ENCODE measurements around the gene ZCCHC24. TPM values are rescaled to one million over a fixed set of nuclear protein-coding genes. Genes with fewer than 3 reads are reported as not detected.

The ZCCHC24 gene
- polyA plus RNA-seq, 1 of the 3 experiments (the other 2 are of a cell fraction) = 15.8 TPM

- H3K9ac ChIP-seq = peak overlapping the region; percentile 73; the same call in 1 of the 2 replicates
- H3K79me2 ChIP-seq (ENCODE audit: insufficient read depth) = 0 out of 2 replicates have a peak, but pooled peaks cover 3% of the 10 kb centered on the region
- POLR2A ChIA-PET = interaction anchor here (1.4 kb wide), 1 partner anchor 46 kb away, joined by 5 read pairs; the partner anchor contains the start of gene ZCCHC24
Measured at GRCh38 chr10:79398642-79399041, 46.8 kb downstream of the ZCCHC24 start.

GRCh38 chr10:79397575-79398303 is 47.7 kb downstream of the ZCCHC24 start:
- Histone ChIP-seq H2AFZ (ENCODE audit: low read depth) (no peak overlapping the region), H3K4me2 (no peak overlapping the region), H3K27ac (ENCODE audit: low read depth in 2 of 2, low read length in 1 of 2) (peak overlapping the region in 1 of 2 experiments; percentile 96; a peak in 2 of 4 replicates), H3K4me3 (ENCODE audit: low read depth in 2 of 2, low read length in 1 of 2) (no peak overlapping the region), H4K20me1 (ENCODE audit: insufficient read depth) (no peaks in the 10 kb centered on the region), H3K9me2 (no peaks in the 10 kb centered on the region), H3K27me3 (ENCODE audit: insufficient read depth) (no peaks in the 10 kb centered on the region), H3K9me3 (no peaks in the 10 kb centered on the region), H3F3A (replicated peaks; ENCODE audit: insufficient read depth) (peaks cover 22% of the 10 kb centered on the region), H3K36me3 (replicated peaks in 1 of 2; ENCODE audit: control insufficient read depth in 1 of 2, insufficient read depth in 2 of 2, low read length in 1 of 2) (peaks cover 0 to 3% of the 10 kb centered on the region in 2 experiments), H3K4me1 (ENCODE audit: control insufficient read depth in 1 of 2, insufficient read depth in 2 of 2, low read depth in 1 of 2, low read length in 1 of 2) (peaks cover 19 to 58% of the 10 kb centered on the region in 2 experiments), H3K79me2 (ENCODE audit: insufficient read depth) (0 out of 2 replicates have a peak, but pooled peaks cover 3% of the 10 kb centered on the region), H3K9ac (no peak overlapping the region)
- POLR2A ChIA-PET = no interaction called here
- TF ChIP-seq EP300 (IDR thresholded peaks at IDR 0.05; ENCODE audit: borderline replicate concordance in 1 of 2, low read depth in 1 of 2, low read length in 1 of 2) (no peak), FOSL2 (IDR thresholded peaks at IDR 0.05; ENCODE audit: borderline replicate concordance, low read depth) (no peak), RCOR1 (IDR thresholded peaks at IDR 0.05; ENCODE audit: low read length) (no peak), PBX3 (IDR thresholded peaks at IDR 0.05) (no peak), IRF3 (IDR thresholded peaks at IDR 0.05; ENCODE audit: low read depth, low read length) (no peak), GATA2 (CRISPR knock-in tag; IDR thresholded peaks at IDR 0.05) (no peak)
- DNase-seq = peak; percentile 72
- CTCF ChIA-PET = interaction anchor here (0.9 to 5.1 kb wide), 4 partner anchors 9 to 70 kb away, joined by 3 to 36 read pairs (median 7); no protein-coding TSS in a partner anchor
- WGBS (ENCODE audit: low lambda C conversion rate) = 77% methylated on average over 16 of the region's 17 CpGs

More at GRCh38 chr10:79398642-79399041, 46.8 kb downstream of the ZCCHC24 start:
- H3K4me3 ChIP-seq (ENCODE audit: low read depth in 2 of 2, low read length in 1 of 2) = no peak overlapping the region
- H3K36me3 ChIP-seq (replicated peaks in 1 of 2; ENCODE audit: control insufficient read depth in 1 of 2, insufficient read depth in 2 of 2, low read length in 1 of 2) = peaks cover 0 to 3% of the 10 kb centered on the region in 2 experiments
- no peak for DNase-seq
- no peaks in the 10 kb centered on the region for H3K27me3 ChIP-seq (ENCODE audit: insufficient read depth)
- H3K4me1 ChIP-seq (ENCODE audit: control insufficient read depth in 1 of 2, insufficient read depth in 2 of 2, low read depth in 1 of 2, low read length in 1 of 2) = peaks cover 19 to 67% of the 10 kb centered on the region in 2 experiments
- no peaks in the 10 kb centered on the region for H3K9me2 ChIP-seq
- peak overlapping the region; percentile 76 for H3K4me2 ChIP-seq
- peak overlapping the region; percentile 96 for H3K27ac ChIP-seq (ENCODE audit: low read depth in 2 of 2, low read length in 1 of 2)
- peaks cover 22% of the 10 kb centered on the region for H3F3A ChIP-seq (replicated peaks; ENCODE audit: insufficient read depth)
- 83% methylated on average over 2 of the region's 4 CpGs for WGBS (ENCODE audit: low lambda C conversion rate)
- H3K9me3 ChIP-seq = no peaks in the 10 kb centered on the region
- CTCF ChIA-PET = interaction anchor here (2.1 to 5.3 kb wide), 4 partner anchors 10 to 70 kb away, joined by 13 to 36 read pairs (median 26); no protein-coding TSS in a partner anchor
- no peaks in the 10 kb centered on the region for H4K20me1 ChIP-seq (ENCODE audit: insufficient read depth)
- 0 out of 2 replicates have a peak overlapping the region, but pooled peaks have one; percentile 60 for H2AFZ ChIP-seq (ENCODE audit: low read depth)
- TF ChIP-seq CHD2 (IDR thresholded peaks at IDR 0.05; ENCODE audit: low read length, partially characterized antibody) (no peak), NRF1 (IDR thresholded peaks at IDR 0.05; ENCODE audit: low read depth, low read length) (no peak)

Measured in SK-N-SH (cell line).